ENCODE measurements around the gene LRRC17. TPM values are rescaled to one million over a fixed set of nuclear protein-coding genes. Genes with fewer than 3 reads are reported as not detected.

The LRRC17 gene
- total RNA-seq, 2 donors from 2014 or later = 1.0 to 9.8 TPM

DNA sequence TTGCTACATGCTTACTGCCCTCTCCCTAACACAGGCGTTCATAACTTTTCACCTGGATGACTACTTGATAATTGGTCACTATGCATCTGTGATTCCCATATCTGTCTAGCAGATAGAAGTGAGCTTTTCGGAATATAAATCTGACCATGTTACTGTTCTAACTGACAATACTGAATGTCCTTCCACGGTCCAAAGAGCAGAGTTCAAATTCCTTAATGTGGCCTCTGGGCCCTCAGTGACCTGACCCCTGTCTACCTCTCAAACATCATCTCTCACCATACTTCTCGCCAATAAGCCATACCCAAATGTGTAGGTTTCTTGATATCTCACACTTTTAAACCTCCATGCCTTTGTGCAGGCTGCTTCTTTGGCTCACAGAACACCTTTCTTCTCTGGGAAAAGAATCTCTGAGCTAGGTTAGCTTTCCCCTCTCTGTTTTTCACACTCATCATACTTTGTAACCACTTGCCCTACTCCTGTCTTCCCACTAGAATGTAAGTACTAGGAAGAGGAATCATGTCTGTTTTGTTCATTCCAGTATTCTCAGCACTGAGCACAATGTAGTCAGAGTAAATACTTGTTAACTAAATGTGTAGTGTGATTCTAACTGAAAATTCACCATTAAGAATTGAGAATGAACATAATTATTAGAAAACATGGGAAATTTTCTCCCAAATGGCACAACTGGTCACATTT is 39.2 kb upstream of the LRRC17 start:
- no peak for DNase-seq (ENCODE audit: low spot score)
- WGBS = 93% methylated on average over 4 of the region's 4 CpGs
- intact Hi-C loops (cut with DNase I) = no loop called here

DNA sequence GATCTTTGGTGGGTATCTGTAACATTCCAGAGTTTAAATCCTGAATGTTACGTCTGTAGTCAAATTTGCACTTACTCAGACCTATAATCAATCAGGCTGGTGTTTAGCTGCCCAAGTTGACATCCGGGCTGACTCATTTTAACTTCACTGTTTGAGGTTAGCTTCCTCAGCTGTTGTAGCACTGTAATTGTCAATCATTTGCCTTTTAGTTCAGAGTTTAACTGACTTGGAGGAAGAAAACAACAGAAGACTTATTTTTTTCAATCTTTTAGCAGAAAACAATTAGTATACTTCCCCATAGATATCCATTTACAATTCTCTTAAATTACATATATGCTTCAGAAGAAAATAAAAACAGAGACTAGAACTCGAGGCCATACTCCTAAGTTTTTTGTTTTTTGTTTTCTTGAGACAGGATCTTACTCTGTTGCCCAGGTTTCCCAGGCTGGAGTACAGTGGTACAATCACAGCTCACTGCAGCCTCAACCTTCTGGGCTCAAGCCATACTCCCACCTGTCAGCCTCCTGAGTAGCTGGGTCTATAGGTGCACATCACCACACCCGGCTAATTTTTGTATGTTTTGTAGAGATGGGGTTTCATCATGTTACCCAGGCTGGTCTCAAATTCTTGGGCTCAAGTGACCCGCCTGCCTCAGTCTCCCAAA is 38.5 kb upstream of the LRRC17 start:
- intact Hi-C loops (cut with DNase I) = no loop called here
- Histone ChIP-seq H3K9me3 (no peaks in the 10 kb centered on the region), H3K4me1 (replicated peaks) (no peaks in the 10 kb centered on the region), H3K36me3 (no peaks in the 10 kb centered on the region), H3K4me3 (no peak overlapping the region), H3K27ac (no peak overlapping the region), H3K27me3 (replicated peaks; ENCODE audit: insufficient read depth) (no peaks in the 10 kb centered on the region)
- WGBS = 91% methylated on average over 5 of the region's 5 CpGs
- TF ChIP-seq POLR2A (IDR thresholded peaks at IDR 0.05) (no peak), POLR2AphosphoS5 (IDR thresholded peaks at IDR 0.05) (no peak)
- TF ChIP-seq, protein P1, sequence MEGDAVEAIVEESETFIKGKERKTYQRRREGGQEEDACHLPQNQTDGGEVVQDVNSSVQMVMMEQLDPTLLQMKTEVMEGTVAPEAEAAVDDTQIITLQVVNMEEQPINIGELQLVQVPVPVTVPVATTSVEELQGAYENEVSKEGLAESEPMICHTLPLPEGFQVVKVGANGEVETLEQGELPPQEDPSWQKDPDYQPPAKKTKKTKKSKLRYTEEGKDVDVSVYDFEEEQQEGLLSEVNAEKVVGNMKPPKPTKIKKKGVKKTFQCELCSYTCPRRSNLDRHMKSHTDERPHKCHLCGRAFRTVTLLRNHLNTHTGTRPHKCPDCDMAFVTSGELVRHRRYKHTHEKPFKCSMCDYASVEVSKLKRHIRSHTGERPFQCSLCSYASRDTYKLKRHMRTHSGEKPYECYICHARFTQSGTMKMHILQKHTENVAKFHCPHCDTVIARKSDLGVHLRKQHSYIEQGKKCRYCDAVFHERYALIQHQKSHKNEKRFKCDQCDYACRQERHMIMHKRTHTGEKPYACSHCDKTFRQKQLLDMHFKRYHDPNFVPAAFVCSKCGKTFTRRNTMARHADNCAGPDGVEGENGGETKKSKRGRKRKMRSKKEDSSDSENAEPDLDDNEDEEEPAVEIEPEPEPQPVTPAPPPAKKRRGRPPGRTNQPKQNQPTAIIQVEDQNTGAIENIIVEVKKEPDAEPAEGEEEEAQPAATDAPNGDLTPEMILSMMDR (IDR thresholded peaks at IDR 0.05) = no peak
- DNase-seq (ENCODE audit: low spot score) = no peak

More for the DNA sequence above, 39.2 kb upstream of the LRRC17 start:
- Histone ChIP-seq H3K27ac (no peak overlapping the region), H3K36me3 (no peaks in the 10 kb centered on the region), H3K27me3 (replicated peaks; ENCODE audit: insufficient read depth) (no peaks in the 10 kb centered on the region), H3K9me3 (no peaks in the 10 kb centered on the region), H3K4me1 (replicated peaks) (no peaks in the 10 kb centered on the region), H3K4me3 (no peak overlapping the region)
- TF ChIP-seq POLR2A (IDR thresholded peaks at IDR 0.05) (no peak), POLR2AphosphoS5 (IDR thresholded peaks at IDR 0.05) (no peak)
- TF ChIP-seq, protein P1 (IDR thresholded peaks at IDR 0.05) = no peak

DNA sequence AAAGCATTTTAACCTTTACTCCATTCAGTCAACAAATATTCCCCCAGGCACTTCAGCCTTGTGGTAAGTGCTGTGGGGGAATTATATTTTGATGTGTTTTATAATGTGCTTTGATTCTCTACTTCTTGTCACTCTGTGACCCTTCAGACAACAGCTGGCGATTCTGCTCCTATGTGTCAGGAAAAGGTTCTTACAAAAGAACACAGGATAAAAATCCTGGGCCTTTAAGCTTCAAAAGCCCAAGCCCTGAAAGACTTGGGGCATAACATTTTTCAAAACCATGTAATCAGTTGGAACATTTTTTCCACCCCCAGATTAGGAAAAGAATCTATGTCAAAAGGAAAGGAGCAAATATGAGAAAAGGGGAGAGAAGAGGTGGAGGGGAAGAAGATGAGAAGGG is 37.8 kb upstream of the LRRC17 start:
- H3K4me1 ChIP-seq (replicated peaks) = no peaks in the 10 kb centered on the region
- WGBS = 90% methylated on average over 1 of the region's 1 CpG
- DNase-seq (ENCODE audit: low spot score) = no peak
- no peak overlapping the region for H3K4me3 ChIP-seq
- H3K36me3 ChIP-seq = no peaks in the 10 kb centered on the region
- TF ChIP-seq POLR2A (IDR thresholded peaks at IDR 0.05) (no peak), POLR2AphosphoS5 (IDR thresholded peaks at IDR 0.05) (no peak)
- TF ChIP-seq, protein P1 (IDR thresholded peaks at IDR 0.05) = no peak
- H3K27me3 ChIP-seq (replicated peaks; ENCODE audit: insufficient read depth) = no peaks in the 10 kb centered on the region
- H3K27ac ChIP-seq = no peak overlapping the region
- intact Hi-C loops (cut with DNase I) = no loop called here
- no peaks in the 10 kb centered on the region for H3K9me3 ChIP-seq

DNA sequence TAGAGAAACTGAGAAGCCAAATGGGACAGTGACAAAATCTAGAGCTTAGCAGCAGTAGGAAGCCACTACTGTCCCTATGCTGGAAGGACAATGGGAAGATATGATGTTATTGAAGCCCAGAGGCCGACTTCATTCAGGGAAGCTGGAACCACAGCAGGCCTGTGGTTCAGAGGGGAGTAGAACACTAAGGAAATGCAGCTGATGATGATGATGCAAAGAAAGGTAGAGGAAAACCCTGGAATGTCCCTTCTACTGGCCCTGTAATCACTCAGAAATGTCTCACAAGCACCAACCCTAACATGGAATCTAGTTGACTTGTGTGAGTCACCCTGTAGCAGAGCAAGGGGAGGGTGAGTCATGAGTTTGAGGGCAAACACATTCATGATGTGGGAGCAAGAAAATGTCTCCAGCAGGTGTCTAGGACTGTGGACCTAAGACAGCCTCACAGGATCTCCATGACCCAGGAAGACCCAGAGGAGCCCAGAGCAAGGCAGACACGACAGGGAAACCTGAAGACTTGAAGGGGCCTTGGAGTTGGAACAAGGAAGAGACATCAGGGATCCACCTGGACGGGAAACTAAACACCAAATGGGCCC is 37.0 kb upstream of the LRRC17 start:
- Histone ChIP-seq H3K4me1 (replicated peaks) (no peaks in the 10 kb centered on the region), H3K4me3 (no peak overlapping the region), H3K9me3 (no peaks in the 10 kb centered on the region), H3K27me3 (replicated peaks; ENCODE audit: insufficient read depth) (no peaks in the 10 kb centered on the region), H3K27ac (no peak overlapping the region), H3K36me3 (no peaks in the 10 kb centered on the region)
- intact Hi-C loops (cut with DNase I) = no loop called here
- WGBS = 89% methylated on average over 3 of the region's 3 CpGs
- no peak for TF ChIP-seq POLR2AphosphoS5 (IDR thresholded peaks at IDR 0.05)
- TF ChIP-seq, protein P1 (IDR thresholded peaks at IDR 0.05) = no peak
- no peak for TF ChIP-seq POLR2A (IDR thresholded peaks at IDR 0.05)
- no peak for DNase-seq (ENCODE audit: low spot score)

Data from prostate gland (tissue), 2 donors.